ENCODE data around the gene SNX10.
"Not testable (repeated sequence)": the region's sequence is repeated elsewhere in the genome, so short reads cannot be mapped to it uniquely, and the experiment has no call there.

Gene SNX10

DNA sequence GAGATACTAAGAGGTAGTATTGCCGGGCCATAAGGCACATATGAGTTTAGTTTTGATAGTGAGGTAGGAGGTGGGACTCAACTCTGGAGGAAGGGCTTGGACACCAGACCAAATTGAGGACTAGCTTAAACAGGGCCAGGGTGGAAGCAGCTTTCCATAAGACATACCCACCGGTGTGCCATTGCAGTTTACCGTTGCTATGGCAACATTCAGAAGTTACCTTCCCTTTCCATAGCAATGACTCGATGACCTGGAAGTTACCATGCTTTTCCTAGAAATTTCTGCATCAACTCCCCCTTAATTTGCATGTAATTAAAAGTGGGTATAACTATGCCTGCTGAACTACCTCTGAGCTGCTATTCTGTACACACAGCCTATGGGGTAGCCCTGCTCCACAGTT is 10.9 kb upstream of the SNX10 start:
- no peaks in the 10 kb centered on the region for H3K36me3 ChIP-seq (ENCODE audit: control insufficient read depth, insufficient read depth, low read length)
- no peak overlapping the region for H3K9ac ChIP-seq (ENCODE audit: low read length)
- H3K9me3 ChIP-seq (ENCODE audit: control insufficient read depth, insufficient read depth, low read depth, low read length), result no peaks in the 10 kb centered on the region
- no peak overlapping the region for H3K4me3 ChIP-seq (ENCODE audit: low read depth, low read length)
- H3K27ac ChIP-seq (ENCODE audit: low read depth, low read length), result no peak overlapping the region
- H3K4me1 ChIP-seq (ENCODE audit: control insufficient read depth, insufficient read depth, low read length), result no peaks in the 10 kb centered on the region
- no peaks in the 10 kb centered on the region for H3K27me3 ChIP-seq (ENCODE audit: control insufficient read depth, insufficient read depth, low read length)

DNA sequence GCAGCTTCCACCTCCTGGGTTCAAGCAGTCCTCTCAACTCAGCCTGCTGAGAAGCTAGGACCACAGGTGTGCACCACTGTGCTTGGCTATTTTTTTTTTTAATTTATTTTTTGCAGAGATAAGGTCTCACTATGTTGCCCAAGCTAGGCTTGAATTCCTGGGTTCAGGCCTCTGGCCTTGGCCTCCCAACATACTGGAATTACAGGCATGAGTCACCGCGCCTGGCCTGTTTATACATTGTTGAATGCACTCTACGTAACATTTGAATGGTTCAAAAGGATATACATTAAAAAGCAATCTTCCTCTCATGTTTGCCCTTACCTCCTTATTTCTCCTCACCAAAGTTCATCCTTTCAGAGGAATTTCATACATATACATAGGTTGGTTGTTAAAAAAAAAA is 7.2 kb upstream of the SNX10 start:
- Histone ChIP-seq H3K4me1 (ENCODE audit: control insufficient read depth, insufficient read depth, low read length) (no peaks in the 10 kb centered on the region), H3K27ac (ENCODE audit: low read depth, low read length) (no peak overlapping the region), H3K36me3 (ENCODE audit: control insufficient read depth, insufficient read depth, low read length) (no peaks in the 10 kb centered on the region), H3K4me3 (ENCODE audit: low read depth, low read length) (no peak overlapping the region), H3K27me3 (ENCODE audit: control insufficient read depth, insufficient read depth, low read length) (no peaks in the 10 kb centered on the region), H3K9me3 (ENCODE audit: control insufficient read depth, insufficient read depth, low read depth, low read length) (no peaks in the 10 kb centered on the region), H3K9ac (ENCODE audit: low read length) (no peak overlapping the region)

DNA sequence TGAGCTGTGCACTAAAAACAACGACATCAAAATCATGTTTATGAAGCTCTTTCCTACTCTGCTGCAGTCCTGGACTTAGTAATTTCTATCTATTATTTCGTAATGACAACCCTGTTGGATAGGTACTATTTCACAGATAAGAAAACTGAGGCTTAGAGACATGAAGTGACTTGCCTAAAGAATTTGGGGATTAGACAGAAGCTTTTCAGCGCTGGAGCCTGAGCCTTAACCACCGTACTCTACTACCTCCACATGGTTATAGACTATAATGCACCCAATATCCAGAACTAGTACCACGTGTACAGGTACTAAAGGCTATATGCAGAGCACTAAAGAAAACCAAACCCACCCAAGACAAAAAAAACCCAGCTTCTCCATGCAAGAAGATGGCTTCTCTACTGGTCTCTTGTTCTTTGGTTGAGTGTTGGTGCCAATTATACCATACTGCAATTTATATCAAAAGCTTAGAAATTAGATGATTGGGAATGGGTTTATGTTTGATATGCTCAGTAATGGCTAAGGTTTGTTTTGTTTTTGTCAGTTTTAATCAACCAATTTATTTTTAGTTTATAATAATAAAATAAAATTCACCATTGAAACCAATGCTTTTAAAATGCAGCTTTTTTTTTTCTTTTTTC is 6.5 kb upstream of the SNX10 start:
- Histone ChIP-seq H3K4me1 (ENCODE audit: control insufficient read depth, insufficient read depth, low read length) (no peaks in the 10 kb centered on the region), H3K27ac (ENCODE audit: low read depth, low read length) (no peak overlapping the region), H3K36me3 (ENCODE audit: control insufficient read depth, insufficient read depth, low read length) (no peaks in the 10 kb centered on the region), H3K4me3 (ENCODE audit: low read depth, low read length) (no peak overlapping the region), H3K9me3 (ENCODE audit: control insufficient read depth, insufficient read depth, low read depth, low read length) (no peaks in the 10 kb centered on the region), H3K9ac (ENCODE audit: low read length) (no peak overlapping the region), H3K27me3 (ENCODE audit: control insufficient read depth, insufficient read depth, low read length) (no peaks in the 10 kb centered on the region)

DNA sequence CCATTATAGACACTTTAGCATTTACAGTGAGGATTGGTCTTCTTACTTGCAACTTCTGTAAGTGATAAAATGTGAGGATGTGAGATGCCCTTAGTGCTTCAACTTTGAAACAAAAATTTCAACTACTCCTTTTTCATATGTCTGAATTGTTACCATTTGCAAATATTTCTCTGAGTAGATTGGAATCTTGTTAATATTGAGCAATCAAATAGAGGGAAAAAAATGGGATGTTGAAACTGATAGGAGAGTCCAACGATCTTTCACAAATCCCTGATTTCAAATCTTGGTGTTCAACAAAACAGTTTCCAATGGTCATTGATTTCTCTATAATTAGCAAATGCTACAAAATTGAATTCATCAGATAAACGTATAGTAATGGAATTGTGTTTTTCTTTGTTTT is 5.5 kb upstream of the SNX10 start:
- Histone ChIP-seq H3K9ac (ENCODE audit: low read length) (no peak overlapping the region), H3K27me3 (ENCODE audit: control insufficient read depth, insufficient read depth, low read length) (no peaks in the 10 kb centered on the region), H3K4me1 (ENCODE audit: control insufficient read depth, insufficient read depth, low read length) (no peaks in the 10 kb centered on the region), H3K27ac (ENCODE audit: low read depth, low read length) (no peak overlapping the region), H3K9me3 (ENCODE audit: control insufficient read depth, insufficient read depth, low read depth, low read length) (no peaks in the 10 kb centered on the region), H3K36me3 (ENCODE audit: control insufficient read depth, insufficient read depth, low read length) (no peaks in the 10 kb centered on the region), H3K4me3 (ENCODE audit: low read depth, low read length) (no peak overlapping the region)

DNA sequence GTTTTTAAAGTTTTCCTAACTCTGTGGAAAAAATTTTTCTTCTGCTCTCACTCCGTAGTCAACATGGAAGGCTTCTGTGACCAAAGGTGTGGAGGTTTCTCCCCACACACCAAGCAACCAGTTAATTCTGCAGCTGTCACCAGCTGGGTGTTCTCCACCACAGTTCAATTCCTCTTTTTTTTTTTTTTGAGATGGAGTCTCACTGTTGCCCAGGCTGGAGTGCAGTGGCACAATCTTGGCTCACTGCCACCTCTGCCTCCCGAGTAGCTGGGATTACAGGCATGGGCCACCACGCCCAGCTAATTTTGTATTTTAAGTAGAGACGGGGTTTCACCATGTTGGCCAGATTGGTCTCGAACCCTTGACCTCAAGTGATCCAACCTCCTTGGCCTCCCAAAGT is 3.5 kb upstream of the SNX10 start:
- H3K9ac ChIP-seq (ENCODE audit: low read length); H3K36me3 ChIP-seq (ENCODE audit: control insufficient read depth, insufficient read depth, low read length); H3K4me3 ChIP-seq (ENCODE audit: low read depth, low read length); H3K27ac ChIP-seq (ENCODE audit: low read depth, low read length); H3K9me3 ChIP-seq (ENCODE audit: control insufficient read depth, insufficient read depth, low read depth, low read length); H3K27me3 ChIP-seq (ENCODE audit: control insufficient read depth, insufficient read depth, low read length); H3K4me1 ChIP-seq (ENCODE audit: control insufficient read depth, insufficient read depth, low read length): not testable (repeated sequence)

DNA sequence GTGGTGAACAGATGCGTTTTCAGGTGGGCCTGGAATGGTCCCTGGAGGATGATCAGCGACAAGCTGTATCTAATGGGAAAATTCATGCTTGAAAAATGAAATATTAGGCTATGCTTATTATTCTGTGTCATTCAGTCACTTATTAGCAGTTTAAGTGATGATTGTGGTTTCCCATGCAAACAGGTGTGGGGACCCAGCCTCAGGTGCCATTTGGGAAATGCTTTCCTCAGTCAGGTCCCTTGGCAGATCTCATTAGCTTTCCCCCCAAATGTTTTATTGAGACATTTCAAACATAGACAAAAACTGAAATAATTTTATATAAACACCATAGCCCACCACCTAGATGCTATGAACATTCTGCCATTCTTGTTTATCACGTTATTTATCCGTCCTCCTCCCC is 411 bp upstream of the SNX10 start:
- Histone ChIP-seq H3K27ac (ENCODE audit: low read depth, low read length) (no peak overlapping the region), H3K9ac (ENCODE audit: low read length) (peak overlapping the region; percentile 54), H3K4me1 (ENCODE audit: control insufficient read depth, insufficient read depth, low read length) (peaks cover 7% of the 10 kb centered on the region), H3K9me3 (ENCODE audit: control insufficient read depth, insufficient read depth, low read depth, low read length) (no peaks in the 10 kb centered on the region), H3K27me3 (ENCODE audit: control insufficient read depth, insufficient read depth, low read length) (no peaks in the 10 kb centered on the region), H3K36me3 (ENCODE audit: control insufficient read depth, insufficient read depth, low read length) (no peaks in the 10 kb centered on the region), H3K4me3 (ENCODE audit: low read depth, low read length) (peak overlapping the region; percentile 72)

DNA sequence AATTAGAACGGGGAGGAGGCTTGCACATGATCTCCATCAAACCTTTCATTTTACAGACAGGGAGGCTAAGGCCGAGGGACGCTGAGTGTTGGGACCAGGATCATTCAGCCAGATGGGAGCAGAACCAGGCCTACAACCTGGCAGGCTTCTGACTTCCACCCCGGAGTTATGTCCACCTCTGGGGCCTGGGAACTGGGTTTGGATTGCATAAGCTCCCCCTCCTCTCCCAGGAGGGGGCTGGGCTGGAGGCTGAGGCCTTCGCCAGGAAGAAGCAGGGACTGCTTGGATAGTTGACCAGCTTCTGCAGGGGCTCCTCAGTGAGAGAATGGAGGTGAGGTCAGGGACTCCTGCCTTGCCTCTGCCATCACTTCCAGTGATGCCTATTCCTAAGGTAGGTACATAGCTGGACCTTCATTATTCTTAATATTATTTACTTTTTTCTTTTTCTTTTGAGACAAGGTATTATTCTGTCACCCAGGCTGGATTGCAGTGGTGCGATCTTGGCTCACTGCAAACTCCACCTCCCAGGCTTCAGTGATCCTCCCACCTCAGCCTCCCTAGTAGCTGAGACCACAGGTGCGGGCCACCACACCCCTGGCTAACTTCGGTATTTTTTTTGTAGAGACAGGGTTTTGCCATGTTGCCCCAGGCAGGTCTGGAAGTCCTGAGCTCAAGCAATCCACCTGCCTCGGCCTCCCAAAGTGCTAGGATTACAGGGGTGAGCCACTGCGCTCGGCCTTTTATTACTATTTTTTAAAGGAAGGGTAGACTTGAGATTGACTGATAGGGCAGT is 1.3 kb downstream of the SNX10 start:
- Histone ChIP-seq H3K9ac (ENCODE audit: low read length) (no peak overlapping the region), H3K4me3 (ENCODE audit: low read depth, low read length) (peak overlapping the region; percentile 72), H3K9me3 (ENCODE audit: control insufficient read depth, insufficient read depth, low read depth, low read length) (no peaks in the 10 kb centered on the region), H3K27me3 (ENCODE audit: control insufficient read depth, insufficient read depth, low read length) (no peaks in the 10 kb centered on the region), H3K36me3 (ENCODE audit: control insufficient read depth, insufficient read depth, low read length) (no peaks in the 10 kb centered on the region), H3K4me1 (ENCODE audit: control insufficient read depth, insufficient read depth, low read length) (peaks cover 7% of the 10 kb centered on the region), H3K27ac (ENCODE audit: low read depth, low read length) (no peak overlapping the region)

DNA sequence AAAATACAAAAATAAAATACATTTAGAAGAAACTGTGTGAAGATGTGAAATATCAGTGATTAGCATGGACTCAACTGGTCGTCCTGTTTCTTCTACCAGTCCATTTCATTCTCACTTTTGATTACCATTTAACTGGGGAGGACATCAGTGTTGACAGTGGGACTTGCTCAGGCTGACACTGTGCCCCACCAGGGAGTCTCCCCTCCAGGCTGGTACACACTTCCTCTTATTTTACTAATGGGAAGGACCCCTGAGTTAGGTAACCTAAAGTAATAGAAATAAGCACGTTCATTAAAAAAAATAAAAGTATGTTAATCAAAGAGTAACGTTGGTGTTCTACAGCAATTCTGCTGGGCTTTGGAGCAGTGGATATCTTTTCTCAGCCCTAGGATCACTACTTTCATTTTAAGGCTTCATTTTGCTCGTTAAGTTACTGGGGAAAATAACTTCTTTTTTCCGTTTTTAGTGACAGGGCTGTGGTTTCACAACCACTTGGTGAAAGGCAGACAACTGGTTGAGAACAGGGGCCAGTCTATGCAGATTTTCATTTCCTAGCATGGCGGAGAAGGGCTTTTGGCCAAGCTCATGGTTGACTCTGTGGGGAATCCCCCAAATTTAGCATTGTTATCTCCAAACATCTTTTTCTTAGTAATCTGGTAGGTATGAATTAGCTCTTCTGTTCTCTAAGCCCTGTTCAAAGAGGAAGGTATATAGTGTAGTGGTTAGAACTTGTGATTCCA is 2.1 kb downstream of the SNX10 start:
- H3K4me1 ChIP-seq (ENCODE audit: control insufficient read depth, insufficient read depth, low read length), result peaks cover 7% of the 10 kb centered on the region
- H3K4me3 ChIP-seq (ENCODE audit: low read depth, low read length), result no peak overlapping the region
- no peaks in the 10 kb centered on the region for H3K36me3 ChIP-seq (ENCODE audit: control insufficient read depth, insufficient read depth, low read length)
- no peaks in the 10 kb centered on the region for H3K9me3 ChIP-seq (ENCODE audit: control insufficient read depth, insufficient read depth, low read depth, low read length)
- no peak overlapping the region for H3K27ac ChIP-seq (ENCODE audit: low read depth, low read length)
- H3K9ac ChIP-seq (ENCODE audit: low read length), result no peak overlapping the region
- H3K27me3 ChIP-seq (ENCODE audit: control insufficient read depth, insufficient read depth, low read length), result no peaks in the 10 kb centered on the region

DNA sequence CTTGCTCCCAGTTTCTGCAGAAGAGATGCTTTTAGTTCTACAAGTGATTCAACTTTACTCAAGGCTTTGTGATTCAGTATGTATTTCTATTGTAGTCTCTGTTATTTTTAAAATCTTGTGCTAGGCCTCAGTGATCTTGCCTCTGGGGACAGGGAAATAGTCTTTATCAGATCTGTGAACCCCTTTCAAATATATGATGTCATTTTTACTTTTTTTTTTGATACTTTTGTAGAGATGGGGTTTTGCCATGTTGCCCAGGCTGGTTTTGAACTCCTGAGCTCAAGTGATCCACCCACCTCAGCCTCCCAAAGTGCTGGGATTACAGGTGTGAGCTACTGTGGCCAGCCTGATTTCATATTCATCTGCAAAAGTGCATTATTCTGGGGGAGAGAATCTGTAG is 3.4 kb downstream of the SNX10 start:
- no peak overlapping the region for H3K27ac ChIP-seq (ENCODE audit: low read depth, low read length)

DNA sequence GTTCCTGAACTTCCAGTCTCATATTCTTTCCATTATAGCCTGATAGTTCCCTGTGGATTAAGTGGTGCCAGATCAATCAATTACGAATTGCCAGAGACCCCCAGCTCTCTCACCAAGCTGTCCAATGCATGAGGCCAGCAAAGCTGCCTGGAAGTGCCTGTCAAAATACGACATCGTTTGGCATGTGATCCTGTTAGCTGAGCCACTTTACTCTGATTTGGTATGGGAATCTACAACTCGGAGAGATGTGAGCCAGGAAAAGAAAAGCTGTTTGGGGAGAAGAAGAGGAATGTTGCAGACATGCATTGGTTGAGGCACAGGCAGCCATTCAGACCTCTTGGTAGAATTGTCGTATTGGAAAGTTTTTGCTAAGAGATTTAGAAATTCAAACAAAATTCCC is 3.9 kb downstream of the SNX10 start:
- no peaks in the 10 kb centered on the region for H3K36me3 ChIP-seq (ENCODE audit: control insufficient read depth, insufficient read depth, low read length)
- peaks cover 7% of the 10 kb centered on the region for H3K4me1 ChIP-seq (ENCODE audit: control insufficient read depth, insufficient read depth, low read length)
- H3K9me3 ChIP-seq (ENCODE audit: control insufficient read depth, insufficient read depth, low read depth, low read length), result no peaks in the 10 kb centered on the region
- no peak overlapping the region for H3K27ac ChIP-seq (ENCODE audit: low read depth, low read length)
- no peak overlapping the region for H3K4me3 ChIP-seq (ENCODE audit: low read depth, low read length)
- no peaks in the 10 kb centered on the region for H3K27me3 ChIP-seq (ENCODE audit: control insufficient read depth, insufficient read depth, low read length)
- no peak overlapping the region for H3K9ac ChIP-seq (ENCODE audit: low read length)

More for the DNA sequence above, 3.4 kb downstream of the SNX10 start:
- H3K9me3 ChIP-seq (ENCODE audit: control insufficient read depth, insufficient read depth, low read depth, low read length), result no peaks in the 10 kb centered on the region
- H3K27me3 ChIP-seq (ENCODE audit: control insufficient read depth, insufficient read depth, low read length), result no peaks in the 10 kb centered on the region
- H3K36me3 ChIP-seq (ENCODE audit: control insufficient read depth, insufficient read depth, low read length), result no peaks in the 10 kb centered on the region
- no peak overlapping the region for H3K4me3 ChIP-seq (ENCODE audit: low read depth, low read length)
- H3K9ac ChIP-seq (ENCODE audit: low read length), result no peak overlapping the region
- H3K4me1 ChIP-seq (ENCODE audit: control insufficient read depth, insufficient read depth, low read length), result peaks cover 7% of the 10 kb centered on the region

DNA sequence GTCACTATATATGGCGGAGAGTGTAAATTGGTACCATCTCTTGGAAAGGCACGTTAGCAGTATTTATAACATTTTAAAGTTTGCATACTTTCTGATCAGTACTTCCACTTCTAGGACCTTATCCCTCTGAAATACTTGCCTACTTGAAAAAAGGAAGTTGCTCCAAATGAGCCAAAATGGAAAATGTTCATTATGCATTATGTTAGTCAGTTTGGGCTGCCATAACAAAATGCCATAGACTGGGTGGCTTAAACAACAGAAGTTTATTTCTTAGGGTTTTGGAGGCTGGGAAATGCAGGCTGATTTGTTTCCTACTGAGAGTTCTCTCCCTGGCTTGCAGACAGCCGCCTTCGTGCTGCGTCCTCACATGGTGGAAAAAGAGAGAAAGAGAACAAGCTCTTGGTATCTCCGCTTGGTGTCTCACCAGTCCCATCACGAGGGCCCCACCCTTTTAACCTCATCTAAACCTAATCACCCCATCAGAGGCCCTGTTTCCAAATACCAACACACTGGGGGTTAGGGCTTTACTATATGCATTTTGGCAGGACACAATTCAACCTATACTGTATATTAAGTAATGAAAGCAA is 6.9 kb downstream of the SNX10 start:
- Histone ChIP-seq H3K27ac (ENCODE audit: low read depth, low read length) (no peak overlapping the region), H3K4me3 (ENCODE audit: low read depth, low read length) (no peak overlapping the region), H3K9ac (ENCODE audit: low read length) (no peak overlapping the region), H3K9me3 (ENCODE audit: control insufficient read depth, insufficient read depth, low read depth, low read length) (no peaks in the 10 kb centered on the region), H3K36me3 (ENCODE audit: control insufficient read depth, insufficient read depth, low read length) (no peaks in the 10 kb centered on the region), H3K4me1 (ENCODE audit: control insufficient read depth, insufficient read depth, low read length) (peaks cover 11% of the 10 kb centered on the region; the same call in 1 of the 2 replicates), H3K27me3 (ENCODE audit: control insufficient read depth, insufficient read depth, low read length) (no peaks in the 10 kb centered on the region)
